ENCODE data around the gene CSNK2A1. TPM values are rescaled to one million over a fixed set of nuclear protein-coding genes. Genes with fewer than 3 reads are reported as not detected.

Gene CSNK2A1
- total RNA-seq, 1 experiment from 2014 or later, result 200 TPM

- no peaks in the 10 kb centered on the region for H3K27me3 ChIP-seq
- H3K27ac ChIP-seq, result no peak overlapping the region
- DNase-seq, result no peak
- H3K9me3 ChIP-seq (replicated peaks), result no peaks in the 10 kb centered on the region
- no peaks in the 10 kb centered on the region for H3K36me3 ChIP-seq
- H3K4me3 ChIP-seq, result no peak overlapping the region
- no peaks in the 10 kb centered on the region for H3K4me1 ChIP-seq
These were observed 7.0 kb upstream of the CSNK2A1 start for GRCh38 chr20:550611-551010.

GRCh38 chr20:549722-550496 lies 6.3 kb upstream of the CSNK2A1 start:
- Histone ChIP-seq H3K9me3 (replicated peaks) (no peaks in the 10 kb centered on the region), H3K27me3 (no peaks in the 10 kb centered on the region), H3K36me3 (no peaks in the 10 kb centered on the region), H3K4me1 (no peaks in the 10 kb centered on the region), H3K4me3 (no peak overlapping the region), H3K27ac (no peak overlapping the region)
- no peak for DNase-seq

GRCh38 chr20:548906-549305 lies 5.3 kb upstream of the CSNK2A1 start:
- Histone ChIP-seq H3K27me3 (no peaks in the 10 kb centered on the region), H3K4me1 (no peaks in the 10 kb centered on the region), H3K27ac (no peak overlapping the region), H3K4me3 (no peak overlapping the region), H3K36me3 (no peaks in the 10 kb centered on the region), H3K9me3 (replicated peaks) (no peaks in the 10 kb centered on the region)
- DNase-seq, result no peak

GRCh38 chr20:547394-547793 lies 3.8 kb upstream of the CSNK2A1 start:
- Histone ChIP-seq H3K36me3 (no peaks in the 10 kb centered on the region), H3K27me3 (no peaks in the 10 kb centered on the region), H3K4me3 (no peak overlapping the region), H3K4me1 (no peaks in the 10 kb centered on the region), H3K27ac (no peak overlapping the region), H3K9me3 (replicated peaks) (no peaks in the 10 kb centered on the region)
- no peak for DNase-seq

GRCh38 chr20:546353-546752 lies 2.8 kb upstream of the CSNK2A1 start:
- no peak overlapping the region for H3K27ac ChIP-seq
- DNase-seq, result no peak
- H3K9me3 ChIP-seq (replicated peaks), result peaks cover 2% of the 10 kb centered on the region
- peaks cover 8% of the 10 kb centered on the region; the same call in 1 of the 2 replicates for H3K36me3 ChIP-seq
- no peaks in the 10 kb centered on the region for H3K27me3 ChIP-seq
- H3K4me1 ChIP-seq, result no peaks in the 10 kb centered on the region
- no peak overlapping the region for H3K4me3 ChIP-seq

- peaks cover 27% of the 10 kb centered on the region for H3K36me3 ChIP-seq
- H3K4me1 ChIP-seq, result no peaks in the 10 kb centered on the region
- no peak for DNase-seq
- no peaks in the 10 kb centered on the region for H3K27me3 ChIP-seq
- H3K4me3 ChIP-seq, result peak overlapping the region; percentile 94
- H3K27ac ChIP-seq, result peak overlapping the region; percentile 96
- peaks cover 6% of the 10 kb centered on the region for H3K9me3 ChIP-seq (replicated peaks)
These were observed 649 bp upstream of the CSNK2A1 start for GRCh38 chr20:544153-544725.

GRCh38 chr20:542777-543368 lies 717 bp downstream of the CSNK2A1 start:
- Histone ChIP-seq H3K4me3 (peak overlapping the region; percentile 94), H3K27me3 (no peaks in the 10 kb centered on the region), H3K9me3 (replicated peaks) (peaks cover 6% of the 10 kb centered on the region), H3K4me1 (no peaks in the 10 kb centered on the region), H3K27ac (peak overlapping the region; percentile 96; the same call in 1 of the 2 replicates), H3K36me3 (peaks cover 34% of the 10 kb centered on the region)
- DNase-seq, result peak; percentile 36 to 46

- no peak overlapping the region for H3K4me3 ChIP-seq
- H3K36me3 ChIP-seq, result peaks cover 34% of the 10 kb centered on the region
- no peak for DNase-seq
- H3K4me1 ChIP-seq, result no peaks in the 10 kb centered on the region
- no peaks in the 10 kb centered on the region for H3K27me3 ChIP-seq
- peaks cover 6% of the 10 kb centered on the region for H3K9me3 ChIP-seq (replicated peaks)
- H3K27ac ChIP-seq, result no peak overlapping the region
These were observed 3.0 kb downstream of the CSNK2A1 start for GRCh38 chr20:540391-541201.

- Histone ChIP-seq H3K27ac (no peak overlapping the region), H3K27me3 (no peaks in the 10 kb centered on the region), H3K36me3 (peaks cover 34% of the 10 kb centered on the region), H3K4me1 (no peaks in the 10 kb centered on the region), H3K9me3 (replicated peaks) (peaks cover 6% of the 10 kb centered on the region), H3K4me3 (no peak overlapping the region)
- no peak for DNase-seq
These were observed 3.7 kb downstream of the CSNK2A1 start for GRCh38 chr20:539848-540247.

- Histone ChIP-seq H3K4me1 (no peaks in the 10 kb centered on the region), H3K4me3 (no peak overlapping the region), H3K36me3 (peaks cover 34% of the 10 kb centered on the region), H3K9me3 (replicated peaks) (peaks cover 6% of the 10 kb centered on the region), H3K27me3 (no peaks in the 10 kb centered on the region), H3K27ac (no peak overlapping the region)
- no peak for DNase-seq
These were observed 4.4 kb downstream of the CSNK2A1 start for GRCh38 chr20:539191-539590.

- no peaks in the 10 kb centered on the region for H3K27me3 ChIP-seq
- H3K4me1 ChIP-seq, result no peaks in the 10 kb centered on the region
- no peak overlapping the region for H3K4me3 ChIP-seq
- H3K36me3 ChIP-seq, result peaks cover 39% of the 10 kb centered on the region
- H3K9me3 ChIP-seq (replicated peaks), result peaks cover 6% of the 10 kb centered on the region
- DNase-seq, result no peak
- no peak overlapping the region for H3K27ac ChIP-seq
These were observed 5.6 kb downstream of the CSNK2A1 start for GRCh38 chr20:537983-538382.

- Histone ChIP-seq H3K4me1 (no peaks in the 10 kb centered on the region), H3K27me3 (no peaks in the 10 kb centered on the region), H3K9me3 (replicated peaks) (peaks cover 6% of the 10 kb centered on the region), H3K36me3 (peaks cover 37% of the 10 kb centered on the region), H3K4me3 (no peak overlapping the region), H3K27ac (no peak overlapping the region)
- no peak for DNase-seq
These were observed 7.1 kb downstream of the CSNK2A1 start for GRCh38 chr20:536426-537010.

GRCh38 chr20:535958-536357 lies 7.6 kb downstream of the CSNK2A1 start:
- Histone ChIP-seq H3K4me1 (no peaks in the 10 kb centered on the region), H3K27ac (no peak overlapping the region), H3K27me3 (no peaks in the 10 kb centered on the region), H3K4me3 (no peak overlapping the region), H3K9me3 (replicated peaks) (peaks cover under 1% of the 10 kb centered on the region; the same call in 1 of the 2 replicates), H3K36me3 (peaks cover 36% of the 10 kb centered on the region)
- no peak for DNase-seq

- peaks cover 28% of the 10 kb centered on the region for H3K36me3 ChIP-seq
- H3K27me3 ChIP-seq, result no peaks in the 10 kb centered on the region
- no peak for DNase-seq
- H3K27ac ChIP-seq, result no peak overlapping the region
- H3K9me3 ChIP-seq (replicated peaks), result no peaks in the 10 kb centered on the region
- no peak overlapping the region for H3K4me3 ChIP-seq
- no peaks in the 10 kb centered on the region for H3K4me1 ChIP-seq
These were observed 10.1 kb downstream of the CSNK2A1 start for GRCh38 chr20:533526-533925.
